LNCAP (cell line): Measurements from ENCODE around the gene CLK1.

ENCODE experiments used
- CTCF ChIP-seq: fragments of 450-650 bp; IDR thresholded peaks from 2 replicates; pipeline ENCODE4 v1.5.1; 2017; ENCODE audit warnings: mild to moderate bottlenecking

CLK1 gene

DNA sequence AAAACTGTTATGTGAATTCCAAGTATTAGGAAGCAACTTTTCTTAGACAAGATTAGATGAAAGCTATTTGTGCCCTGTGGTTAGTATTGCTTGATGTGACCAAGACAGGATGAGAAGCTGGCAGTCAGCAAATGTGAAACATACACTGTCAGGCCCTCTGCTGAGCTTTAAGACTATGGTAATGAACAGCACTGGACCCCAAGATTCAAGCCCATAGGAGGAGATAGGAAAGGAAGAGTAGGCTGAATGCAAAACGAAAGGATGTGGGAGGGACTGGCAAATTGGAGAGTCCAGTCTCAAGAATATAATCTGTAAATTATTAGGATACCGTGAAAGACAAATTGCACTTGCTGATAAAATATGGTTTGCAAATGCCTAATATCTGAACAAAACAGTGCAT lies 36.4 kb downstream of the CLK1 start:
- TF ChIP-seq CTCF, result no peak

DNA sequence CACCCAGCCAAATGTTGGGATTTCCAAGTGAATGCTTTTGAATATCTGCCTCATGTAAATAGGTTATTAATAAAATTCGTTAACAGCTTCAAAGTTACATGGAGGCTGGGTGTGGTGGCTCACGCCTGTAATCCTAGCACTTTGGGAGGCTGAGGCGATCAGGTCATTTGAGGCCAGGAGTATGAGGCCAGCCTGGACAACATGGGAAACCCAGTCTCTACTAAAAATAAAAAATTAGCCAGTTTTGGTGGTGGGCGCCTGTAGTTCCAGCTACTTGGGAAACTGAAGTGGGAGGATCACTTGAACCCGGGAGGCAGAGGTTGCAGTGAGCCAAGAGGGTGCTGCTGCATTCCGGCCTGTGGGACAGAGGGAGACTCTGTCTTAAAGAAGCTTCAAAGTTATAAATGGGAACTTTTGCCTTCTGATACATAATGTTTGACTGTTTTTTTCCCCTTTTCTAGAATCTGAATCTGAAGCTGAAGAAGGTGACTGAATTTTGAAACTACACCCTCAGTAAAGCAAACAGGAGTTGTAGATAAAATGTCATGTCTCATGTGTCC lies 42.7 kb downstream of the CLK1 start:
- TF ChIP-seq CTCF, result no peak

- TF ChIP-seq CTCF, result no peak
Measured at GRCh38 chr2:200820573-200821234, 43.8 kb downstream of the CLK1 start.

- TF ChIP-seq CTCF, result no peak
Measured at GRCh38 chr2:200814917-200815316, 49.5 kb downstream of the CLK1 start.

- TF ChIP-seq CTCF, result no peak
Measured at GRCh38 chr2:200814276-200814815, 50.1 kb downstream of the CLK1 start.

- TF ChIP-seq CTCF, result peak; percentile 59
Measured at GRCh38 chr2:200812122-200813022, 52.1 kb downstream of the CLK1 start.

GRCh38 chr2:200811333-200812121 lies 52.9 kb downstream of the CLK1 start, which contains the start of gene BZW1:
BZW1 (plus strand) TSS chr2:200811910; CDS start chr2:200813218, 1,308 bp downstream.
- TF ChIP-seq CTCF, result no peak
